Activated CD4-positive, alpha-beta T cell treated with anti-CD3 and anti-CD28 coated beads, Interleukin-2, amount 50 U/mL, for 4 hours (primary cell): Measurements from ENCODE around the gene CDH8.
"Not testable (repeated sequence)": the region's sequence is repeated elsewhere in the genome, so short reads cannot be mapped to it uniquely, and the experiment has no call there.

Source experiments
- DNase-seq, 2 experiments: peaks; one replicate each; pipeline ENCODE4 v3.0.0-alpha.2; 2020

CDH8 gene

GRCh38 chr16:61836804-61837393, 199.3 kb downstream of the CDH8 start:
- no peak for DNase-seq

- DNase-seq: no peak
Measured at GRCh38 chr16:61834082-61834481, 202.2 kb downstream of the CDH8 start.

GRCh38 chr16:61831351-61831917, 204.8 kb downstream of the CDH8 start:
- DNase-seq: no peak

DNA sequence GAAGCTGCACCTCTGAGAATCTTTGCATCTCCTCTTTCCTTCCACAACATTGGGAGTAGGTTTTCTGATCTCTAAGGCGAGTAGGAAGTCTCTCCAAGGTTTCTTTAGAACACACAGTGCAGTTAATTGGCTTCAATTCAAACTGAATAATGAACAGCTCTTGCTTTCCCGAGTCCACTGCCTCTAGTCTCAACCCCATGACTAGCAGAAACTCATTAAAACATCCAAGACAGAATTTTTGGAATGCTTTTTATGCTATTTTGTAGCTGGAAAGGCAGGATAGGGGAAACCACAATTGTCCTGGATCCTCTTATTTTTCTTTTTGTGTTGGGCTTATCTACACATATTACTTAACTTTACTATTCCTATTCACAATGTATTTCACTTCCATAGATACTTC, 206.6 kb downstream of the CDH8 start:
- no peak for DNase-seq

DNA sequence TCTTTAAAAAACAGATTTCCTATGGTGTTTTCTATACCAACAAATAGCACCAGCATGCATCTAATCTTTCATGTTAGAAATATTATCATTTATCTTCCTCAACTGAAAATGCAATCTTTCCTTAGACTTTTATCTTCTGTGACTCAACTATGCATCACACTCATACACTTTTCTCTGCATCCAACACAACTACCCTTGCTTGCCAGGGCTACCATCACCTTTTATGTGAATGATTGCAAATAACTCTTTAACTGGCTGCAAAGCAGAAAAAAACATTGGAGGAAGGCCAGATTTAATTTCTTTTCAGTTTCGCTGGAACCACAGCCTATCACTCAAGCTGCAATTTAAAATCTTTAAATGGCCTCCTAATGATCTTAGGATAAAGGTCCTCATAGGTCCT, 212.9 kb downstream of the CDH8 start:
- no peak for DNase-seq

DNA sequence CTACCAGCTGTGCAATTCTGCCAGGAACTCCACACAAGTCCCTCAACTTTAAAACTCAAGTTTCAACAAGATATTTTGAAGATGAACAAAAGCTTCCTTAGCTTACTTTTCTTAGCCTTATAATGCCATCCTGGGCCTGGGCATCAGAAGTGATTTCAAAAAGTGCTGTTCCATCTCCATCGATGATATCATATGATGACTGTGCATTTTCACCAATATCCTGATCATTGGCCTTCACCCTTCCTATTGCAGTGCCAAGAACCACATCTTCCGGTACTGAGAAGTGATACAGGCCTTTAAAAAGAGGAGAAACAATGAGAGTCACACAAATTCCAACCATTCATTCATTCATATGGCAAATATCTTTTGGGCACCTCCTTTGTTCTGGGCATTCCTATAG, 215.4 kb downstream of the CDH8 start:
- DNase-seq: no peak

- no peak for DNase-seq
Measured at GRCh38 chr16:61820398-61820797, 215.8 kb downstream of the CDH8 start.

DNA sequence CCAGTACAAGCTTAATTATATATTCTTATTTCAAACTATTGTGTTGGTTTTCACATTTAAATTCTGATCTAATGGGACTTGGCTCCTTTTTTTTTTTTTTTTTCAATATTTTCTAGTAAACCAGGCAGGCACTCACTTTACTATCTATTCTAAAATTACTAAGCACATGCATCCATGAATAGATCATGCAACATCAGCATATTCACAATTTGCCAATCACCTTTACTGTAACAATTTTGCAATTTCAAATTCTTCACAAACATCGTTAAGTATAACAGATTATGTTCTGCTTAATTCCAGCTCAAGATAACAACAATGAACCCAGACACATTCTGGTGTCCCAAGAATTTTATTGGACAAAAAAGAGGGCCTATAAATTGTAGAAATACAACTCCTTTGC, 217.4 kb downstream of the CDH8 start:
- no peak for DNase-seq

GRCh38 chr16:61817583-61818278, 218.5 kb downstream of the CDH8 start:
- DNase-seq: no peak

GRCh38 chr16:61814726-61815347, 221.4 kb downstream of the CDH8 start:
- DNase-seq: no peak

GRCh38 chr16:61813339-61813738, 222.9 kb downstream of the CDH8 start:
- no peak for DNase-seq

DNA sequence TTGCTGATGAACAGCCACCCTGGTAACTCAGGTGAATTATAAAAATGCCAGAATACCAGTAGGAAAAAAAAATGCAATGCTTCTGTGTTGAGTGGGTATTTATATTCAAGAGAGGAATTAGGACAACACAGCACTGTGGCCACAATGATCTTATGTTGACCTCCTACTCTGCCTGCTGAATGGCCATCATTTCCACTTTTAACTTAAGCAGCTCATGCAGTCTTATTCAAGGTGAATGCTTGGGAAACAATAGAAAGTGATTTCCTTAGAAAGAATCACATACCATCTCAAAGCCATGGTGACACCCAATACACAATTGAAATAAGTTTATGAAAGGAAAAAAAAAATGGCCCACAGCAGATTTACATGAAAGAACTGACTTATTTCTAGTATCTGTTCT, 224.0 kb downstream of the CDH8 start:
- DNase-seq: no peak

DNA sequence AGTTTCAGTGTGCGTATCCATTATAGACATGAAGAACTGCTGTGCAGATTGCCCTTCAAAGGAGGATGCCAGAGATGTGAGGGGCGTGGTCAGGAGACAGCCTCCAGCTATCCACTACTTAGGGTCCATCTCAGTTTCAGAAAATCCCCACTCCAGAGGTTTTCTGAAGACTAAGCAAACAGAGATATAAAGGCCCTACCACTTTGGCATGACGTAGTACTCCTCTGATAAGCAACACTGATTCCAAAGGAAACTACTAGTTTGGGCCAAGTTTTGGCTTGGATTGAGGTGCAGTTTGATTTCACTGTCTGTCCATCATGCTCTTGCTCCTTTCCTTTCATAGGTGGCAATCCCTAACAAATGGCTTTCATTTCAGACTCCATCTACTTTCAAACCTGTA, 228.7 kb downstream of the CDH8 start:
- no peak for DNase-seq

DNA sequence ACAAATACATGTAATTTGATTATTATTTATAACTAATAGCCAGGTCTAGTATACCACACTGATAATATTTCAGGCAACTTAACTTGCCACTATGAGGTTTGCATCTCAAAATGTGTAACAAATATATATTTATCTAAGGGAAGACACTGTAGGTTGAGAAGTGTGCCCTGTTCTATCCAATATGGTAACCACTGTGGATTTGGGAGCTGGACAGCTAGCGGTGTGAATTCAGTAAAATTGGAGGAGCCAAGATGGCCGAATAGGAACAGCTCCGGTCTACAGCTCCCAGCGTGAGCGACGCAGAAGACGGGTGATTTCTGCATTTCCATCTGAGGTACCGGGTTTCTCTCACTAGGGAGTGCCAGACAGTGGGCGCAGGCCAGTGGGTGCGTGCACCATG, 235.0 kb downstream of the CDH8 start:
- not testable (repeated sequence) for DNase-seq

GRCh38 chr16:61798741-61799140, 237.5 kb downstream of the CDH8 start:
- DNase-seq: no peak

- DNase-seq: no peak
Measured at GRCh38 chr16:61797961-61798507, 238.2 kb downstream of the CDH8 start.

- no peak for DNase-seq
Measured at GRCh38 chr16:61797296-61797795, 238.9 kb downstream of the CDH8 start.

- no peak for DNase-seq
Measured at GRCh38 chr16:61792194-61792909, 243.9 kb downstream of the CDH8 start.

- no peak for DNase-seq
Measured at GRCh38 chr16:61791464-61791863, 244.8 kb downstream of the CDH8 start.

DNA sequence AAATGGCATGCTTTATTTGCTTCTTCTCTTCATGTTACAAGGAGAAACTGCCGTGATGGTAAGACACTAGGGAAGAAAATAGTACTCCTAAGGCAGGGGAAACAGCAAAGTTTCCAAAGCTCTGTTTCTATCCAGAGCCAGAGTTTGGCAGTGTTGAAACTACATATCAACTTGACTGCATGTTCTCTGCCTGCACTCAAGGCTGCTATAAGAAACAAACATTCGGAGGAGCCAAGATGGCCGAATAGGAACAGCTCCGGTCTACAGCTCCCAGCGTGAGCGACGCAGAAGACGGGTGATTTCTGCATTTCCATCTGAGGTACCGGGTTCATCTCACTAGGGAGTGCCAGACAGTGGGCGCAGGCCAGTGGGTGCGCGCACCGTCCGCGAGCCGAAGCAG, 254.4 kb downstream of the CDH8 start:
- DNase-seq: not testable (repeated sequence)

- DNase-seq: no peak
Measured at GRCh38 chr16:61780161-61780560, 256.1 kb downstream of the CDH8 start.

- no peak for DNase-seq
Measured at GRCh38 chr16:61770301-61770700, 265.9 kb downstream of the CDH8 start.

- no peak for DNase-seq
Measured at GRCh38 chr16:61763991-61764390, 272.2 kb downstream of the CDH8 start.
